ENCODE measurements around the gene SP8. TPM values are rescaled to one million over a fixed set of nuclear protein-coding genes. Genes with fewer than 3 reads are reported as not detected.

Gene SP8
- total RNA-seq, 1 donor: not detected

DNA sequence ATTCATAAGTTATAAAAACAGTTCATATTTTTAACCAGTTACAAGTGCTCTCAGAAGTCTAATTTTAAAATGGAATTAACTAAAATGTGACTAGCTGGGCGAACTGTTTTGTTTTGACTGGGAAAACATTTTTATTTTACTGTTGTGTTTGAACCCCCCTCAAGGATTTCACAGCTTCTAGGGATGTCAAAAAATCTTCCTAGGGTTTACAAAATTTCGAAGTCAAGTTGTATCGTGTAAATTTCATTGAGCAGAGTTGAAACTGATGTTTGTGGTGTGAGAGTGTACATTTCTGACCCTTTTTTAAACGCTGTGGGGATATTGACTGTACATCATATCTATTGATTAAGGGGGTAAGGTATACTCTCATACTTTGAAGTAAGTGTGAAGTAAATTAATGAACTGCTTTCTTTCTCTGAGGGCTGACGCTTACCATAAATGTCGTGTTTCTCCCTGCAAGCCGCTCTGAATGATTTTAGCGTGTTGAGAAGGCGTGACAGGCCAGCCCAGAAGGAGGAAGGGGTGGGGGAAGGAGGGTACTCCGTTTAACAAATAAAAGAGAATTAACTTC, 1.8 kb upstream of the SP8 start:
- DNase-seq (ENCODE audit: low read depth): no peak
- no peak overlapping the region for H3K4me3 ChIP-seq (ENCODE audit: low read depth, low read length)
- no peak for TF ChIP-seq CTCF (IDR thresholded peaks at IDR 0.05; ENCODE audit: insufficient read depth, low read depth, low read length)

GRCh38 chr7:20787660-20788419, 1.2 kb upstream of the SP8 start:
- DNase-seq (ENCODE audit: low read depth): no peak
- no peak overlapping the region for H3K4me3 ChIP-seq (ENCODE audit: low read depth, low read length)
- no peak for TF ChIP-seq CTCF (IDR thresholded peaks at IDR 0.05; ENCODE audit: insufficient read depth, low read depth, low read length)

GRCh38 chr7:20786421-20786778, 286 bp downstream of the SP8 start:
- H3K4me3 ChIP-seq (ENCODE audit: low read depth, low read length): no peak overlapping the region
- no peak for DNase-seq (ENCODE audit: low read depth)
- no peak for TF ChIP-seq CTCF (IDR thresholded peaks at IDR 0.05; ENCODE audit: insufficient read depth, low read depth, low read length)

DNA sequence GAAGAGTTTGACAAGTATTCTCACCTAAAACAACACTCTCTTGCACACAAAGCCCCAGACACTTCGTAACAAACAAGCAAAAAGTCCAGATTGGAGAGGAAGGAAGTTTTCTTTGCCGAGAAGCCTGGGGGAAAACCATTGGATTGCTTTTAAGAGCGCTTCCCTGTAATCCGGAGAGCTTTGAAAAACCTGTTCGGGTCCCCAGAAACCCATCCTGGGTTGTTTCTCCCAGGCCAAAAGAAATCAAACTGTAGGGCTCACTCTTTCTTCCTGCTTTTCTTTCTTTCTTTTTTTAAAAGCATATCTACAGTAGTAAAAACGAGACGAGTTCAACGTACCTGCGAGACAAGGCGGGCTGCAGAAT, 655 bp downstream of the SP8 start:
- TF ChIP-seq CTCF (IDR thresholded peaks at IDR 0.05; ENCODE audit: insufficient read depth, low read depth, low read length): no peak
- DNase-seq (ENCODE audit: low read depth): no peak
- H3K4me3 ChIP-seq (ENCODE audit: low read depth, low read length): no peak overlapping the region

- H3K4me3 ChIP-seq (ENCODE audit: low read depth, low read length): no peak overlapping the region
- TF ChIP-seq CTCF (IDR thresholded peaks at IDR 0.05; ENCODE audit: insufficient read depth, low read depth, low read length): no peak
- DNase-seq (ENCODE audit: low read depth): no peak
These were observed 1.3 kb downstream of the SP8 start for GRCh38 chr7:20785157-20786048.

- no peak for TF ChIP-seq CTCF (IDR thresholded peaks at IDR 0.05; ENCODE audit: insufficient read depth, low read depth, low read length)
- no peak overlapping the region for H3K4me3 ChIP-seq (ENCODE audit: low read depth, low read length)
- DNase-seq (ENCODE audit: low read depth): no peak
These were observed 2.1 kb downstream of the SP8 start for GRCh38 chr7:20784388-20785156.
